CD4-positive, alpha-beta T cell (primary cell): ENCODE data around the gene PRSS27. TPM values are rescaled to one million over a fixed set of nuclear protein-coding genes. Genes with fewer than 3 reads are reported as not detected.

Source experiments
- ATAC-seq: fragments of 200-7000 bp; cut with Tn5 transposase; one replicate; pipeline ENCODE4 v1.10.0; 2022; ENCODE audit warnings: mild to moderate bottlenecking; ENCODE audit not compliant: poor library complexity
- CTCF ChIA-PET: fragments of 350-600 bp; sonication (Branson Sonifier 250); formaldehyde crosslinking; loops from one replicate; lab custom pipeline; 2021; ENCODE audit warnings: antibody characterized with exemption, inconsistent platforms; lab: Charles Lee
- POLR2A ChIA-PET: fragments of 350-600 bp; sonication (Branson Sonifier 250); formaldehyde crosslinking; loops from one replicate; lab custom pipeline; 2021; ENCODE audit warnings: antibody characterized with exemption, inconsistent platforms; lab: Charles Lee
- DNase-seq, 14 experiments: peaks; one replicate each; pipeline ENCODE4 v3.0.0-alpha.2; 2013 to 2020; ENCODE audit warnings: mixed read lengths in 2 of 14
- H3K27ac ChIP-seq, 2 donors: one replicate each; pipeline versions ENCODE4 v1.5.1 to v1.7.0; 2013; ENCODE audit warnings: low read length in 2 of 2, low read depth in 1 of 2, mild to moderate bottlenecking in 1 of 2
- H3K27me3 ChIP-seq, 2 experiments: 1 replicate in 1 of 2; 2 replicates in 1 of 2; pipeline versions ENCODE4 v1.6.1 to v1.7.0; 2013; ENCODE audit warnings: low read length in 2 of 2, control low read depth in 1 of 2, mild to moderate bottlenecking in 1 of 2, moderate library complexity in 1 of 2; ENCODE audit not compliant: insufficient read depth in 2 of 2, control insufficient read depth in 1 of 2
- H3K36me3 ChIP-seq: one replicate; pipeline ENCODE4 v1.6.1; 2013; ENCODE audit warnings: low read length, control low read depth; ENCODE audit not compliant: insufficient read depth
- H3K4me1 ChIP-seq: one replicate; pipeline ENCODE4 v1.6.1; 2013; ENCODE audit warnings: low read length, control low read depth; ENCODE audit not compliant: insufficient read depth
- H3K4me3 ChIP-seq: one replicate; pipeline ENCODE4 v1.5.1; 2013; ENCODE audit warnings: mild to moderate bottlenecking, low read length, moderate library complexity
- H3K9me3 ChIP-seq, 2 experiments: 1 replicate in 1 of 2; 2 replicates in 1 of 2; pipeline versions ENCODE4 v1.6.1 to v1.7.0; 2013; ENCODE audit warnings: low read length in 2 of 2, mild to moderate bottlenecking in 2 of 2, control low read depth in 1 of 2, moderate library complexity in 1 of 2; ENCODE audit not compliant: control insufficient read depth in 1 of 2, insufficient read depth in 1 of 2
- H3K27ac Mint-ChIP-seq: one replicate; pipeline ENCODE4 v1.8.0; 2020; ENCODE audit warnings: mixed read lengths
- H3K27me3 Mint-ChIP-seq: one replicate; pipeline ENCODE4 v1.8.0; 2021; ENCODE audit warnings: mixed read lengths
- H3K36me3 Mint-ChIP-seq: one replicate; pipeline ENCODE4 v1.8.0; 2021; ENCODE audit warnings: low read depth, mixed read lengths
- H3K4me1 Mint-ChIP-seq: one replicate; pipeline ENCODE4 v1.8.0; 2021; ENCODE audit warnings: low read depth, mixed read lengths
- H3K4me3 Mint-ChIP-seq: one replicate; pipeline ENCODE4 v1.8.0; 2020; ENCODE audit warnings: mild to moderate bottlenecking, mixed read lengths
- H3K9me3 Mint-ChIP-seq: one replicate; pipeline ENCODE4 v1.8.0; 2020; ENCODE audit warnings: mixed read lengths
- intact Hi-C, 2 experiments: fragments of 100-400 bp; cut with DNase I in 1 of 2; cut with micrococcal nuclease in 1 of 2; formaldehyde crosslinking; loops; one replicate each; pipeline versions ENCODE4 v1.15.1 to v1.9.0; 2023 to 2025; cut with DNase I, micrococcal nuclease
- total RNA-seq, 174 experiments: library from RNA in 2 of 174; stranded (reverse) in 2 of 174; gene quantifications; one replicate each; pipeline ENCODE4 v1.2.3 and lab custom pipeline; 2021 to 2026
- TF ChIP-seq, protein P1 (sequence below): fragments of 200-600 bp; IDR thresholded peaks from one replicate; pipeline ENCODE4 v1.8.0; 2022; ENCODE audit warnings: antibody characterized with exemption, mild to moderate bottlenecking

The PRSS27 gene
- total RNA-seq, 2 experiments from 2014 or later = 0.28 to 0.44 TPM

GRCh38 chr16:2663553-2664546 is 56.2 kb downstream of the PRSS27 start:
- Mint-ChIP-seq H3K27ac (no peak overlapping the region), H3K4me3 (no peak overlapping the region), H3K9me3 (no peaks in the 10 kb centered on the region), H3K36me3 (peaks cover 38% of the 10 kb centered on the region), H3K4me1 (peaks cover 10% of the 10 kb centered on the region), H3K27me3 (no peaks in the 10 kb centered on the region)
- Histone ChIP-seq H3K4me3 (no peak overlapping the region), H3K36me3 (peaks cover 12% of the 10 kb centered on the region), H3K9me3 (no peaks in the 10 kb centered on the region), H3K27me3 (no peaks in the 10 kb centered on the region), H3K4me1 (peaks cover 13% of the 10 kb centered on the region), H3K27ac (peak overlapping the region in 1 of 2 donors; percentile 9)
- ATAC-seq (no peak), DNase-seq (peak in 5 of 14 experiments; percentile 21 to 70 (median 54))
- ChIA-PET CTCF (interaction anchor here (1.2 kb wide), 1 partner anchor 204 kb away, joined by 3 read pairs; no protein-coding TSS in a partner anchor), POLR2A (no interaction called here)
- TF ChIP-seq, protein P1, sequence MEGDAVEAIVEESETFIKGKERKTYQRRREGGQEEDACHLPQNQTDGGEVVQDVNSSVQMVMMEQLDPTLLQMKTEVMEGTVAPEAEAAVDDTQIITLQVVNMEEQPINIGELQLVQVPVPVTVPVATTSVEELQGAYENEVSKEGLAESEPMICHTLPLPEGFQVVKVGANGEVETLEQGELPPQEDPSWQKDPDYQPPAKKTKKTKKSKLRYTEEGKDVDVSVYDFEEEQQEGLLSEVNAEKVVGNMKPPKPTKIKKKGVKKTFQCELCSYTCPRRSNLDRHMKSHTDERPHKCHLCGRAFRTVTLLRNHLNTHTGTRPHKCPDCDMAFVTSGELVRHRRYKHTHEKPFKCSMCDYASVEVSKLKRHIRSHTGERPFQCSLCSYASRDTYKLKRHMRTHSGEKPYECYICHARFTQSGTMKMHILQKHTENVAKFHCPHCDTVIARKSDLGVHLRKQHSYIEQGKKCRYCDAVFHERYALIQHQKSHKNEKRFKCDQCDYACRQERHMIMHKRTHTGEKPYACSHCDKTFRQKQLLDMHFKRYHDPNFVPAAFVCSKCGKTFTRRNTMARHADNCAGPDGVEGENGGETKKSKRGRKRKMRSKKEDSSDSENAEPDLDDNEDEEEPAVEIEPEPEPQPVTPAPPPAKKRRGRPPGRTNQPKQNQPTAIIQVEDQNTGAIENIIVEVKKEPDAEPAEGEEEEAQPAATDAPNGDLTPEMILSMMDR = no peak
- intact Hi-C loops = no loop called here

Other genes starting within 250 kb of the PRSS27 start
- gene NTN3, start 248.9 kb downstream of the PRSS27 start, total RNA-seq = not detected
- gene TBC1D24, start 245.1 kb downstream of the PRSS27 start, total RNA-seq = 1 to 10 TPM; 1.2 to 2.1 TPM
- 100 to 1,000 TPM; 224 to 234 TPM for gene ATP6V0C, start 206.3 kb downstream of the PRSS27 start, total RNA-seq
- 100 to 1,000 TPM; 171 to 177 TPM for gene AMDHD2, start 199.9 kb downstream of the PRSS27 start, total RNA-seq
- gene CEMP1, start 188.8 kb downstream of the PRSS27 start, total RNA-seq = 1 to 10 TPM; 1.0 to 1.8 TPM
- 10 to 100 TPM; 46.1 to 51.1 TPM for gene PDPK1, start 182.2 kb downstream of the PRSS27 start, total RNA-seq
- gene KCTD5, start 37.7 kb downstream of the PRSS27 start, total RNA-seq = 10 to 100 TPM; 20.6 to 22.6 TPM
- gene SRRM2, start 32.4 kb upstream of the PRSS27 start, total RNA-seq = 1,000 to 10,000 TPM; 1,187 to 1,199 TPM
- gene ELOB, start 57.1 kb upstream of the PRSS27 start, total RNA-seq = 100 to 1,000 TPM; 102 to 103 TPM
- not detected for gene PRSS33, start 67.3 kb upstream of the PRSS27 start, total RNA-seq
- not detected for gene PRSS41, start 78.2 kb upstream of the PRSS27 start, total RNA-seq
- not detected for gene PRSS21, start 97.0 kb upstream of the PRSS27 start, total RNA-seq
- not detected for gene ZG16B, start 110.1 kb upstream of the PRSS27 start, total RNA-seq
- 1 to 10 TPM in 1 of 2 experiments, under 1 TPM in 1; 0.93 to 1.1 TPM for gene PRSS22, start 137.9 kb upstream of the PRSS27 start, total RNA-seq
- 1 to 10 TPM; 7.8 to 8.1 TPM for gene FLYWCH2, start 163.0 kb upstream of the PRSS27 start, total RNA-seq
- gene FLYWCH1, start 191.7 kb upstream of the PRSS27 start, total RNA-seq = 10 to 100 TPM; 84.8 to 97.0 TPM
- gene KREMEN2, start 244.1 kb upstream of the PRSS27 start, total RNA-seq = not detected
- under 1 TPM; 0.39 to 0.44 TPM for gene PAQR4, start 249.1 kb upstream of the PRSS27 start, total RNA-seq